ENCODE results near the gene SERPINB3.
"Not testable (repeated sequence)": the region's sequence is repeated elsewhere in the genome, so short reads cannot be mapped to it uniquely, and the experiment has no call there.

The SERPINB3 gene

DNA sequence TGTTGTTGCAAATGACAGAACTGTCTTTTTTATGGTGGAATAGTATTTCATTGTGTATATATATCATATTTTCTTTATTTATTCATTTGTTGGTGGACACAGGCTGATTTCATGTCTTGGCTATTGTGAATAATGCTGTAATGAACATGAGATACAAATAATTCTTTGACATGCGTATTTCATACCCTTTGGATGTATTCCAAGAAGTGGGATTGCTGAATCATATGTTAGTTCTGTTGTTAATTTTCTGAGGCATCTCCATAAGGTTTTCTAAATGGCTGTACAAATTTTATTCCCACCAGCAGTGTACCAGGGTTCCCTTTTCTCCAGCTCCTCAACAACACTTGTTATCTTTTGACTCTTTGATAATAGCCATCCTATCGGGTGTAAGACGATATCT is 11.4 kb downstream of the SERPINB3 start:
- H3K27ac ChIP-seq; DNase-seq (ENCODE audit: low read depth, low spot score): not testable (repeated sequence)

DNA sequence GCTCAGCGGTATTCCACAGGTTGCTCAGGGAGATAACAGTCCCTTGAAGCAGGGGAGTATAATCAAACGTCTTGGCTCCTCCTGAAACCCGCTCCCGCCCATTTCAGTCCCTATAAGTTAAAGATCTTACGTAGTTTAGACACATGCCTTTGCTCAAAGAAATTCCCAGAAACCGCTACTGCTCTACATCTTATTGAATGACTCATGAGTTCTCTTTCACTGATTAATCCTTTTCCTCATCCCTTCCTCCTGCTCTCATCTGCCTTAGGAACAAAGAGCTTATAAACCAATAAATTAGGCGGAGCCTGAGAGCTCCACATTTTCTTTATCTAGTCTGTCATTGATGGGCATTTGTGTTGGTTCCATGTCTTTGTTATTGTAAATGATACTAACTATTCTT is 13.5 kb downstream of the SERPINB3 start:
- no peak for DNase-seq (ENCODE audit: low read depth, low spot score)
- no peak overlapping the region for H3K27ac ChIP-seq

DNA sequence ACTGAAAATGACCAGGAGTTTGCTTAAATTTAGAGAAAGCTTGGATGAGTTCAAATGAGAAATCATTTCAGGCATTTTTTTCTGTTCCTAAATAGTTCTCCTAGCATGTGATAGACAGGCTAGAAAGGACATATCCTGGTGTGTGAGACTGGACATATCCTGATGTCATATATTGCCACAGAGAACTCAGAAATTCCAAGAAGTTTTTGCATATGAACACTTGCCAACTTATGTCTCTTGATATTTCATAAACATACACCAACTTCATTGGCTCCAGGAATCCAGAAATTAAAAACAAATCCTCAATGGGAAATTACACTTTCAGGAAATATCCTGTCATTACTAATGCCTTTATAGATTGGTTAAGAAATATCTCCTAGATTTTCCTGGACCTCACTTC is 14.8 kb downstream of the SERPINB3 start:
- no peak overlapping the region for H3K27ac ChIP-seq
- DNase-seq (ENCODE audit: low read depth, low spot score): no peak

DNA sequence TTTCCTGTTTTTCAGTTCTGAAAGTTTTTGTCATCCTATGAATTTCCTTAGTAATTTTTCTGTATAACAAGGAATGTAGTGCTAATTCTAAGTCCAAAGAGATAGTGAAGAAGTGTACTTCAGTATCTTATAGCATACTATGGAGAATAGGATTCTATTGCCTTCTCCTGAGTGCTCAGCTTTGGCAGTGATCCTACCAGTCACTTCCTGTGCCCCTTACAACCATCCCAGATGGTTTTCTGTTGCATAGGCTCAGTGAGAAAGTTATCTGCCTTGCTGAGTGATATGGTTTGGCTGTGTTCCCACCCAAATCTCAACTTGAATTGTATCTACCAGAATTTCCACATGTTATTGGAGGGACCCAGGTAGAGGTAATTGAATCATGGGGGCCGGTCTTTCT is 17.0 kb downstream of the SERPINB3 start:
- not testable (repeated sequence) for DNase-seq (ENCODE audit: low read depth, low spot score); H3K27ac ChIP-seq

DNA sequence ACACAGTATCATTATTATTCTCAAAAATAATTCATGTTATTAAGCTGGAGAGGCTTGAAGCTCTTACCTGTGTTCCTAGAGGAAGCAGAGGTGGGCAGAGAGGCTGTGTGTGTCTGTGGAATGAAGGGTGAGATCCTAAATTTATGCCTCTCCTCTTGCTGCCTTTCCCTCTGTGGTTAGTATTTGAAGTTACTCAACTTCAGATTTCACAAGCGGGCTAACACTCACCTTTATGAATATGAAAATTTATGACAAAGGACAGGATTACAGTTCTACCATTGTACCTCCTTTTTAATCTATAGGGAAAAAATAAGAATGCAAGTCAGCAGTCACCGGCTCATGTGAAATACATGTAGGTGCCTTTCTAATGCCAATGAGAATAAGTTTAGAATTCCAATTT is 17.6 kb downstream of the SERPINB3 start, which contains the start of gene SERPINB4:
Gene SERPINB4, minus strand, starts transcription at position 115 of the 400 bp plus-strand sequence. CDS start 679 bp downstream, outside the sequence.
- DNase-seq (ENCODE audit: low read depth, low spot score); H3K27ac ChIP-seq: not testable (repeated sequence)

DNA sequence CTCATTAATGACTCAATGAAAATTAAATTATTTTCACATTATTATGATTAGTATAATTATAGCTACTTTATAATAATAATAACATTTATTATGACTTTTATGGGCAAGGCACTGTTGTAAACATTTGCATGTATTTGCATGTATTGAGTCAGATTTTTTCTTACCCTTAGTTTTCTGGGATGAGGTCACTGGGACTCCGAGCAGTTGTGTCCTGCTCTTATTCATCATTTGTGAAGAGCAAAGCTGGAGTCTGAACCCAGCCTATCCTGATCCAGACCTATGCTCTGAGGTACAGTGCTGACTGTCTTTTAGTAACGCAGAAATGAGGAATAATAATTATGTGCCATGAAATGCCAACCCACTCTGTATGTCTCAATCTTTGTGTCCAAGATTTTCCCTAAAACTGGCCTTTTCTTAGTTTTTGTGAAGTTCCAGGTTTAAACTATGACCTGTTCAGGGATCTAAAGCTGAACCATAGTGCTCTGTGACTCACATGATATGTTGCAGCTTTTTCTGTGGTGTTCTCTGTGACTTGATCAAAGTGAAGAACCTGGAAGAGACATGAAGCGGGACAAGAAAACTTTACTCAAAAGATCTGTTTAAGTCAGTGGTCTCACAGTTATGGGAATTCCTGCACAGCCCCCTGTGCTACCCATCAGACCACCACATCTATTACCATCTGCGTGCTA is 18.9 kb downstream of the SERPINB3 start:
- not testable (repeated sequence) for DNase-seq (ENCODE audit: low read depth, low spot score); H3K27ac ChIP-seq

DNA sequence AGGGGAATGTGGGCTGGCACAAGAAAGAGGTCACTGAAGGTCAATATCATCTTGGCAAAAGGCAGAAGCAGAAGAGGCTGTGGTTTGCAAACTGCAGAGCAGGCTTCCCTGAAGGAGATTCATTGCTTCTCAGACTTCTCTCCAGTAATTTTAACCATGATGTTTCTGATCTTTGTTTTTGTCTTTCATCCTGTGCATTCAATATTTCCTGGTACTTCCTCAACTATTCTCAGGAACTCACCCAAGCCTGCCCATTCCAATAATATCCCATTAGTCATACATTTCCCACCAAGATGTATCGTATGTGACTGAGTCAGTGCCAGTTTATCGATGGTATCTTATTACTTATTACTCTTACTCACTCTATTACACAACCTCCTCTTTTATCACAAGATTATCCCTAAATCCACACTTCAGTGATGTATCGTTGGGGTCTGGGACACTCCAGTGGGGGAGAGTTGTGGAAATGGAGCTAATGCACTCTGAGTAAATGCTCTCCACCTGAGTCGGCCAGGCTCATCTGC is 20.5 kb downstream of the SERPINB3 start:
- not testable (repeated sequence) for H3K27ac ChIP-seq; DNase-seq (ENCODE audit: low read depth, low spot score)

DNA sequence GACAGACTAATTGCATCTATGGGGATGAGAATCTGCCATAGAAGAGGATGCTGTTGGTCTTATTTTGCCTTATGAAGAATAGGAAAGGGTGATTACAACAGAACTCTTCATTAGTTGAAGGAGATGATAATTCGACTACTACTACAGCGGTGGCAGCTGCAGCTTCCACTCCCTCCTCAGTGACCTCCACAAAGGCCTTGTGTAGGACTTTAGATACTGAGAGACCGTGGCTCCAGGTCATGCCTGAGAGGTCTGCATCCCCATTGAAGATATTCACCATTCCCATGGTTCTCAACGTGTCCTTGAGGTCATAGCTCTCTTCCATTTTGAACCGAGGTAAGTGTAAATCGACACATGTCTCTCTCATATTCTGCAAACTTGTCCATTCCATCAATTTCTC is 24.0 kb downstream of the SERPINB3 start:
- H3K27ac ChIP-seq: no peak overlapping the region
- no peak for DNase-seq (ENCODE audit: low read depth, low spot score)

DNA sequence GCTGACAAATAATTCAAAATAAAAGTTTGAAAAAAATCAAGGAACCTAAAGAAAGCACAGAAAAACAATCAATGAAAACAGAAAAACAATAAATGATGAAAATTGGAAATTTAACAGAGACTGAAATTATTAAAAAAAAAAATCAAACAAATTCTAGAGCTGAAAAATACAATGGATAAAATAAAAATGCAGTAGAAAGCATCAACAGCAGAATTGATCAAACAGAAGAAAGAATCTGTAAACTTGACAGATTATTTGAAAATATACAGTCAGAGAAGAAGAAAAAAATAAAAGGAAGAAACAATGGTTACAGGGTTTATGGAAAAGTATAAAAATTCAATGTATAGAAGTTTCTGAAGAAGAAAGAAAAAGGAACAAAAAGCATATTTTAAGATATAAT is 33.9 kb downstream of the SERPINB3 start:
- no peak overlapping the region for H3K27ac ChIP-seq
- no peak for DNase-seq (ENCODE audit: low read depth, low spot score)

DNA sequence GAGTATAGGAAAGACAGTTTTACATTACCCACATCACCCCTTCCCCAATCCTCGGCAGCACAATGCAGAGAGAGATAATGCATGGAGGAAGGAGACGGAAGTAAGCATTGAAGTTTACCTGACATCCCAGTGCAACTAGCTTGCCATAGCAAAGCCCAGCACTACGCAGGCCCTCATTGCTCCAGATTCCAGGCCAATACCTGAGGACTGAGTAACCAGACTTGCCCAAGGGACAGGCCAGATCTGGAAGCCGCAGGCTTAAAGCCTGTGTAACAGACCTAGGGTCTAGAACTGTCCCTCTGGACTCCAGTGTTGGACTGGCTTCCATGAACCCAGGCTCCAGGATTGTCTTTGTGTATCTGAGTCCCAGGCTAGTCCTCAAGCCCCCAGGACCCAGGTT is 35.3 kb downstream of the SERPINB3 start:
- no peak for DNase-seq (ENCODE audit: low read depth, low spot score)
- no peak overlapping the region for H3K27ac ChIP-seq

DNA sequence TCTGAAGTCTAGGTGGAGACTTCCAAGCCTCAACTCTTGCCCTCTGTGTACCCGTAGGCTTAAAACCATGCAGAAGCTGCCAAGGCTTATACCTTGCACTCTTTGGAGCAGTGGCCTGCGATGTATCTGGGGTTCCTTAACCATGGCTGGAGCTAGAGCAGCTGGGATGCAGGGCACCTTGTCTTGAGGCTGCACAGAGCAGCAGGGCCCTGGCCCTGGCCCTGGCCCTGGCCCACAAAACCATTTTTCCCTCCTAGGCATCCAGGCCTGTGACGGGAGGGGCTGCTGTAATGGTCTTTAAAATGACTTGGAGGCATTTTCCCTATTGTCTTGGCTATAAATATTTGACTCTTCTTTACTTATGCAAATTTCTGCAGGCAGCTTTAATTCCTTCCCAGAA is 36.8 kb downstream of the SERPINB3 start:
- no peak for DNase-seq (ENCODE audit: low read depth, low spot score)
- no peak overlapping the region for H3K27ac ChIP-seq

DNA sequence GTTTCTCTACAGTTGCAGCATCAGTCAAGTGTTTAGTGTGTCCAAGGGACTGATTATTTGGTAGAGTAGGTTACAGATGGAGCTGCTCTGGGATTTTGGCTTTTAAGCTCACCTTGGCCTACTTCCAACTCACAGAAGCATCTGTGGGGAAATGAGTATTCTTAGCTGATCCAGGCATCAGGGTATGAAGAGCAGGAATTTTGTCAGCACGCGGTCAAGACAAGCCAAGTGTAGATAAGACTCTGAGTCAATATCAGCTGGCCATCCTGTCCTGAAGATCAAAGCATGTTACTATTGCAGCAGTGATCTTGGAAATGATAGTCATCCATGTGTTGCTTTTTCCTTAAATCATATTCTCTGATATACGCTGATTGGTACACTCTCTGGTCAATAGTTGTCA is 42.0 kb downstream of the SERPINB3 start:
- no peak overlapping the region for H3K27ac ChIP-seq
- DNase-seq (ENCODE audit: low read depth, low spot score): no peak

DNA sequence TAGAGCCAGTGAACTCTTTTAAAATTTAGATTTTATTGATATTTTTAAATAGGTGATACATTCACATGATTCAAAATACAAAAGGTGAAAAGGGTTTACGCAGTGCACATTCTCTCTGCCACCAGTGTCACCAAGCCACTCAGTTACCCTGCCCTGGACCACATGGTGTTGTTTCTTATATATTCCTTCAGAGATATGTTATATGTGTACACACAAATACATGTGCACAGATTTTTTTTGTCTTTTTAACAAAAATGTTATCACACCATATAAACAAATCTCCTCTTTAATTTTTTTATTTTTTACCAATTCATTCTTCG is 43.8 kb downstream of the SERPINB3 start:
- no peak overlapping the region for H3K27ac ChIP-seq
- DNase-seq (ENCODE audit: low read depth, low spot score): no peak

DNA sequence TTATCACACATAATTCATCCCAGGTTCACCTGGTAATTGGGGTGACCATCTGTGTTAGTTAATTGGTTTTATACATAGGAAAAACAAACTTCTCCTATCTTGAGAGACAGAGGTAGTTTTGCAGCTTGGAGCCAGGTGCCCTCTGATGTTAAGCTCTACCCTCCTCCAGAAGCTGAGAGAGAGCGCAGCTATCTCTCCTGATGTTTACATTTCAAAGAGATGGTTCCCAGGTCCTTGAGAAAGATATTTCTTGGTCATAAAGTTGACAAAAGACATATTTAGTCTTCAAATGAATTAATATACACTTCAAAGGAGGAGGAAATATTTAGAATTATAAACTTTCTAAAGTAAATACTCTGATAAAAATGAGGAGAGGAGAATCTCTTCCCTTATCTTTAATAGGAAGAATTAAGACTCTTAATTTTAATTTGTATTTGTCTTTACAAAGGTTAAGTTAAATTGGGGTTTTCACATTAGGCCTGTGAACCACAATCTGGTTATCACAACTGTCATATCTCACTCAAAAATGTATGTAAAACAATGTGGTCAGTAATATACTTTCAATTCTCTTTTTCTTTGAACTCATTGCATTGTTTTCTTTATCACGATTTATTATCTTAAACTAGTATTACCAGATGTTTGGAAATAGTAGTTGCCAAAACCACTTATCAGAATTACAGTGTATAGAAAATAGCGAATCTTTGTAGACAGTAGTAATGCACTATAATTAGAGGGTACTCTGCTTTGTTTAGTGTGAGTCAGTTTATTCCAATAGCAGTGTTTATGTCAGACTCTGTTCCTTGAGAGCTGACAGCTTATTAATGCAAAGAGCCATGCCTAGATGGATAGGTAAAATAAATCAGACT is 44.4 kb downstream of the SERPINB3 start:
- DNase-seq (ENCODE audit: low read depth, low spot score): no peak
- H3K27ac ChIP-seq: no peak overlapping the region

DNA sequence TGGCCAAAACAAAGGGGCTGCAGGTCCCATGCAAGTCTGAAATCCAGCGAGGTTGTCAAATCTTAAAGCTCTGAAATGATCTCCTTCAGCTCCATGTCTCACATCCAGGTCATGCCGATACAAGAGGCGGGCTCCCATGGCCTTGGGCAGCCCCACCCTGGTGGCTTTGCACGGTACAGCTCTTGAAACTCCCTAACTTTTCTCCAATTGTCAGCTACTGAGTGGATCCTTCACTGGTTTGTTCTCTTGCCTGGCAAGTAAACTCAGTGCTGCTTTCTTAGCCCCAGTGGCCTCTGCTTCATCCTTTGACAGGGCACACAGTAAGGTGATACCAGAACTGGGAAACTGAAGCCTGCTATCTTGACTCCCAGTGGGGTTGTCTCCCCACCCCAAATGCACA is 48.3 kb downstream of the SERPINB3 start:
- H3K27ac ChIP-seq: no peak overlapping the region
- DNase-seq (ENCODE audit: low read depth, low spot score): no peak

DNA sequence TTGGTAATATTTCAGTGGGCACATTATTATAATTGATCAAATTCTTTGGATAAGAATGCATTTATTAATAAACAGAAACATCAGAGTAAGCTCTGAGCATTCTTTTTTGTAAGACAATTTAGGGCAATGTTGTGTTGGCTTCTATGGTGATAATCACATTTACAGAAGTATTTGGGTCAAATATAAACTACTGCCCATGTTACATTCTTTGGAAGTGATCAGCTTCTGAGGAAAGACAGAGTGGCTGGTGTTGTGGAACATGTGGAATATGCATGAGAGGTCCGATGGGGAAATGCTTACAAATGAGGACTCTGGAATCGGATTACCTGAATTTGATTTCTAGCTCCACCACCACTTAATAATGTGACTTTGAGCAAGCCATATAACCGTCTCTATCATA is 55.2 kb downstream of the SERPINB3 start:
- no peak overlapping the region for H3K27ac ChIP-seq
- DNase-seq (ENCODE audit: low read depth, low spot score): no peak
